ENCODE data around the gene NOC3L. TPM values are rescaled to one million over a fixed set of nuclear protein-coding genes. Genes with fewer than 3 reads are reported as not detected.

The NOC3L gene
- total and polyA plus RNA-seq, 9 of the 15 experiments (the other 6 are each of a cell fraction or from before 2014, with no cell fraction given), result 23.8 to 57.6 (median 32.6) TPM

DNA sequence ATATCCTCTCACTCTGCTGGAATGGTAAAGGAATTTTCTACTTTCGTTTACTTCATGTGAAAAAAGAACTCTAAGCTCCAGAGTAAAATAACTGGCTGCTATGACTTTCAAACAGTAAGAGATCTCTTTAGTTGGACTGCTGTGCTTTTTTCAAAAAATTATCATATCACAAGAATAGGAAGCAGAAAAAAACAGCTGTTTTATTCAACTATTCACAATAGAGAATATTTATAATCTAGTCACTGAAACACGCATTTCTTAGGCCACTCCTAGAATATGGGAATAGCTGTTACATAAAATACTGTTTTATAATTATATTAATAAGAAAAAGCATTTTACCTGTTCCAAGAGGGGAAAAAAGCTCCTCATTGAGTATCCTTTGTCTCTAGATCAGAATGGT is 29.7 kb downstream of the NOC3L start:
- FAIRE-seq (no peak), ATAC-seq (no peak)
- POLR2A ChIA-PET, result interaction anchor here (0.6 to 1.2 kb wide), 2 partner anchors 111 to 1687 kb away, joined by 3 to 6 read pairs; no protein-coding TSS in a partner anchor

More for the DNA sequence above, 29.7 kb downstream of the NOC3L start:
- Histone ChIP-seq H3K4me1 (replicated peaks in 1 of 2; ENCODE audit: control insufficient read depth in 2 of 2, insufficient read depth in 2 of 2, low read length in 2 of 2) (no peaks in the 10 kb centered on the region), H4K20me1 (replicated peaks; ENCODE audit: control insufficient read depth, insufficient read depth, low read length) (no peaks in the 10 kb centered on the region; the same call in 1 of the 2 replicates), H3K9me1 (ENCODE audit: control insufficient read depth, insufficient read depth, low read length) (no peaks in the 10 kb centered on the region), H3K9me3 (replicated peaks; ENCODE audit: control insufficient read depth, insufficient read depth, low read depth, low read length) (no peaks in the 10 kb centered on the region), H3K4me3 (no peak overlapping the region), H3K27me3 (ENCODE audit: control insufficient read depth in 2 of 2, insufficient read depth in 2 of 2, low read length in 2 of 2) (no peaks in the 10 kb centered on the region), H3K4me2 (ENCODE audit: insufficient read depth, low read length) (no peak overlapping the region), H3K79me2 (ENCODE audit: control insufficient read depth, insufficient read depth, low read length) (no peaks in the 10 kb centered on the region), H3K36me3 (ENCODE audit: control insufficient read depth, insufficient read depth, low read length) (peaks cover 80% of the 10 kb centered on the region; the same call in 2 of the 3 replicates), H3K9ac (ENCODE audit: insufficient read depth in 1 of 2, low read depth in 2 of 2, low read length in 2 of 2) (no peak overlapping the region), H2AFZ (ENCODE audit: low read depth, low read length) (no peak overlapping the region), H3K27ac (ENCODE audit: extremely low read depth, low read depth, low read length) (no peak overlapping the region)
- 90% methylated on average over 2 of the region's 2 CpGs for WGBS (ENCODE audit: insufficient coverage, low coverage, missing lambda C conversion rate)
- CTCF ChIA-PET (ENCODE audit: low intra/inter-chr PET ratio), result no interaction called here
- no peak for TF ChIP-seq ZSCAN32 (CRISPR knock-in tag; IDR thresholded peaks at IDR 0.05)
- no peak for TF ChIP-seq NCOR1 (IDR thresholded peaks at IDR 0.05)
- no peak for TF ChIP-seq TAL1 (IDR thresholded peaks at IDR 0.05)
- TF ChIP-seq KAT7 (CRISPR knock-in tag; IDR thresholded peaks at IDR 0.05; ENCODE audit: borderline replicate concordance), result no peak
- TF ChIP-seq ETV5 (CRISPR knock-in tag; IDR thresholded peaks at IDR 0.05; ENCODE audit: low read depth), result no peak
- no peak for TF ChIP-seq PPARD (CRISPR knock-in tag; IDR thresholded peaks at IDR 0.05)
- TF ChIP-seq, protein P1, sequence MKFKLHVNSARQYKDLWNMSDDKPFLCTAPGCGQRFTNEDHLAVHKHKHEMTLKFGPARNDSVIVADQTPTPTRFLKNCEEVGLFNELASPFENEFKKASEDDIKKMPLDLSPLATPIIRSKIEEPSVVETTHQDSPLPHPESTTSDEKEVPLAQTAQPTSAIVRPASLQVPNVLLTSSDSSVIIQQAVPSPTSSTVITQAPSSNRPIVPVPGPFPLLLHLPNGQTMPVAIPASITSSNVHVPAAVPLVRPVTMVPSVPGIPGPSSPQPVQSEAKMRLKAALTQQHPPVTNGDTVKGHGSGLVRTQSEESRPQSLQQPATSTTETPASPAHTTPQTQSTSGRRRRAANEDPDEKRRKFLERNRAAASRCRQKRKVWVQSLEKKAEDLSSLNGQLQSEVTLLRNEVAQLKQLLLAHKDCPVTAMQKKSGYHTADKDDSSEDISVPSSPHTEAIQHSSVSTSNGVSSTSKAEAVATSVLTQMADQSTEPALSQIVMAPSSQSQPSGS (CRISPR knock-in tag; IDR thresholded peaks at IDR 0.05), result no peak
- TF ChIP-seq MTF1 (CRISPR knock-in tag; IDR thresholded peaks at IDR 0.05; ENCODE audit: borderline replicate concordance), result no peak
- TF ChIP-seq, protein P2, sequence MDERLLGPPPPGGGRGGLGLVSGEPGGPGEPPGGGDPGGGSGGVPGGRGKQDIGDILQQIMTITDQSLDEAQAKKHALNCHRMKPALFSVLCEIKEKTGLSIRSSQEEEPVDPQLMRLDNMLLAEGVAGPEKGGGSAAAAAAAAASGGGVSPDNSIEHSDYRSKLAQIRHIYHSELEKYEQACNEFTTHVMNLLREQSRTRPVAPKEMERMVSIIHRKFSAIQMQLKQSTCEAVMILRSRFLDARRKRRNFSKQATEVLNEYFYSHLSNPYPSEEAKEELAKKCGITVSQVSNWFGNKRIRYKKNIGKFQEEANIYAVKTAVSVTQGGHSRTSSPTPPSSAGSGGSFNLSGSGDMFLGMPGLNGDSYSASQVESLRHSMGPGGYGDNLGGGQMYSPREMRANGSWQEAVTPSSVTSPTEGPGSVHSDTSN (CRISPR knock-in tag; IDR thresholded peaks at IDR 0.05; ENCODE audit: low read depth), result no peak
- TF ChIP-seq, protein P2 (tag; conservative IDR thresholded peaks at IDR 0.05; ENCODE audit: low read depth), result no peak
- TF ChIP-seq COPS2 (conservative IDR thresholded peaks at IDR 0.05), result no peak
- no peak for TF ChIP-seq ZNF780A (CRISPR knock-in tag; IDR thresholded peaks at IDR 0.05)
- in situ Hi-C loops (cut with MboI), result no loop called here
- no TSS peak for BruUV-seq (replicated peaks)
- no peak for DNase-seq (ENCODE audit: extremely low read depth in 1 of 4, low spot score in 3 of 4)
- intact Hi-C loops (cut with micrococcal nuclease), result no loop called here
